Neural cell (in vitro differentiated cells): ENCODE data around the gene LBX2.

Experiments used
- CTCF ChIP-seq: fragments of 450-650 bp; IDR thresholded peaks from 2 replicates; pipeline ENCODE4 v1.5.1; 2014; ENCODE audit warnings: antibody characterized with exemption, mild to moderate bottlenecking, moderate library complexity; ENCODE audit not compliant: poor library complexity, severe bottlenecking
- EP300 ChIP-seq: fragments of 450-650 bp; conservative IDR thresholded peaks from 2 replicates; pipeline ENCODE4 v1.6.1; 2014; ENCODE audit warnings: antibody characterized with exemption, mild to moderate bottlenecking, moderate library complexity; ENCODE audit not compliant: poor library complexity, severe bottlenecking
- EZH2 ChIP-seq: fragments of 200-600, 300-800 bp; shearing (Covaris generic), sonication (generic); IDR thresholded peaks from 2 replicates; pipeline ENCODE4 v1.6.1; 2014; ENCODE audit warnings: antibody characterized with exemption, low read length, borderline replicate concordance, mild to moderate bottlenecking; ENCODE audit not compliant: insufficient read depth, poor library complexity, severe bottlenecking
- MXI1 ChIP-seq: fragments of 450-650 bp; conservative IDR thresholded peaks from 2 replicates; pipeline ENCODE4 v1.6.1; 2014; ENCODE audit warnings: antibody characterized with exemption, mild to moderate bottlenecking; ENCODE audit not compliant: poor library complexity, severe bottlenecking
- POLR2AphosphoS5 ChIP-seq: IDR thresholded peaks from 2 replicates; pipeline ENCODE4 v1.6.1; 2012
- REST ChIP-seq: IDR thresholded peaks from 2 replicates; pipeline ENCODE4 v1.6.1; 2012; ENCODE audit warnings: borderline replicate concordance
- TAF1 ChIP-seq: IDR thresholded peaks from 2 replicates; pipeline ENCODE4 v1.6.1; 2012; ENCODE audit warnings: low read depth

GRCh38 chr2:74530239-74531187 lies 31.1 kb upstream of the LBX2 start:
- no peak for TF ChIP-seq TAF1
- no peak for TF ChIP-seq CTCF
- TF ChIP-seq EP300: no peak
- TF ChIP-seq MXI1: no peak
- TF ChIP-seq REST: no peak
- TF ChIP-seq POLR2AphosphoS5: no peak
- no peak for TF ChIP-seq EZH2
